HCT116 (cell line): ENCODE results near the gene HINT1. TPM values are rescaled to one million over a fixed set of nuclear protein-coding genes. Genes with fewer than 3 reads are reported as not detected.

ENCODE experiments used
- ATAC-seq: fragments of 200-7000 bp; cut with Tn5 transposase; 2 replicates; pipeline ENCODE4 v1.9.1; 2020; ENCODE audit warnings: mild to moderate bottlenecking, moderate library complexity
- BruUV-seq: library from RNA; stranded (reverse); fragments of 400-500 nt; replicated peaks from 2 replicates; lab custom pipeline; 2021; lab: Mats Ljungman, UMichigan
- CTCF ChIA-PET: fragments of 300-600 bp; sonication (Branson Sonifier 250); formaldehyde crosslinking; loops from one replicate; lab custom pipeline; 2021; ENCODE audit warnings: antibody characterized with exemption; lab: Charles Lee
- POLR2A ChIA-PET: fragments of 300-600, 350-600 bp; sonication (Branson Sonifier 250); formaldehyde crosslinking; loops from one replicate; lab custom pipeline; 2021; ENCODE audit warnings: antibody characterized with exemption; lab: Charles Lee
- RAD21 ChIA-PET, 2 experiments: fragments of 300-600 bp; sonication (Branson Sonifier 250); formaldehyde crosslinking; loops; one replicate each; lab custom pipeline; 2023; ENCODE audit warnings: low total read pairs in 2 of 2; ENCODE audit not compliant: uncharacterized antibody in 2 of 2, unreplicated experiment in 2 of 2, low non-redundant PET in 1 of 2; lab: Charles Lee
- DNase-seq: peaks from one replicate; pipeline ENCODE4 v3.0.0-alpha.2; 2010; ENCODE audit warnings: low read depth, low spot score
- H2AFZ ChIP-seq: fragments of 200-600 bp; shearing (Covaris generic), sonication (generic); 2 replicates; pipeline ENCODE4 v1.6.1; 2017; ENCODE audit warnings: low read depth, mixed run types, mixed read lengths, antibody characterized with exemption, low read length; ENCODE audit not compliant: poor library complexity, severe bottlenecking
- H3K27ac ChIP-seq: 2 replicates; pipeline ENCODE4 v1.5.1; 2012; ENCODE audit warnings: low read depth, low read length
- H3K27me3 ChIP-seq: fragments of 200-600 bp; sonication (generic); 2 replicates; pipeline ENCODE4 v1.6.1; 2016; ENCODE audit warnings: mixed run types, low read length, mixed read lengths; ENCODE audit not compliant: insufficient read depth
- H3K36me3 ChIP-seq, 2 experiments: fragments of 200-500 bp in 1 of 2; fragments of 200-600 bp in 1 of 2; sonication (Bioruptor generic) in 1 of 2; sonication (generic) in 1 of 2; 2 replicates each; pipeline versions ENCODE4 v1.5.1 to v1.6.1; 2014 to 2016; ENCODE audit warnings: low read length in 2 of 2, inconsistent platforms in 1 of 2, mixed read lengths in 1 of 2, mixed run types in 1 of 2; ENCODE audit not compliant: insufficient read depth in 2 of 2, control insufficient read depth in 1 of 2
- H3K4me1 ChIP-seq, 2 experiments: fragments of 200-600 bp in 1 of 2; sonication (generic) in 1 of 2; 2 replicates each; pipeline versions ENCODE4 v1.5.1 to v1.6.1; 2012 to 2017; ENCODE audit warnings: low read length in 2 of 2, inconsistent platforms in 1 of 2, mild to moderate bottlenecking in 1 of 2, mixed read lengths in 1 of 2, mixed run types in 1 of 2, moderate library complexity in 1 of 2; ENCODE audit not compliant: insufficient read depth in 2 of 2, control insufficient read depth in 1 of 2
- H3K4me2 ChIP-seq: fragments of 200-600 bp; sonication (generic); 2 replicates; pipeline ENCODE4 v1.6.1; 2017; ENCODE audit warnings: mixed run types, low read length, mixed read lengths
- H3K4me3 ChIP-seq, 2 experiments: fragments of 200-600 bp in 1 of 2; sonication (generic) in 1 of 2; replicated peaks in 1 of 2; 2 replicates each; pipeline ENCODE4 v1.5.1; 2011 to 2016; ENCODE audit warnings: low read length in 2 of 2, control low read depth in 1 of 2, low read depth in 1 of 2, mild to moderate bottlenecking in 1 of 2, mixed read lengths in 1 of 2, mixed run types in 1 of 2
- H3K79me2 ChIP-seq: fragments of 200-600 bp; sonication (generic); 2 replicates; pipeline ENCODE4 v1.6.1; 2017; ENCODE audit warnings: mild to moderate bottlenecking, mixed run types, low read length, moderate library complexity, mixed read lengths; ENCODE audit not compliant: insufficient read depth
- H3K9ac ChIP-seq: fragments of 200-600 bp; sonication (generic); 2 replicates; pipeline ENCODE4 v1.6.1; 2016; ENCODE audit warnings: low read length, mixed read lengths
- H3K9me2 ChIP-seq: fragments of 200-600 bp; sonication (generic), shearing (Covaris generic); 2 replicates; pipeline ENCODE4 v1.6.1; 2017; ENCODE audit warnings: mixed run types, mild to moderate bottlenecking, moderate library complexity; ENCODE audit not compliant: insufficient read depth
- H3K9me3 ChIP-seq, 2 experiments: fragments of 200-500 bp in 1 of 2; fragments of 200-600 bp in 1 of 2; sonication (Bioruptor generic) in 1 of 2; sonication (generic) in 1 of 2; 2 replicates each; pipeline ENCODE4 v1.6.1; 2014 to 2017; ENCODE audit warnings: low read length in 2 of 2, mixed read lengths in 2 of 2, inconsistent platforms in 1 of 2, low read depth in 1 of 2, mild to moderate bottlenecking in 1 of 2, mixed run types in 1 of 2, moderate library complexity in 1 of 2; ENCODE audit not compliant: control insufficient read depth in 1 of 2, insufficient read depth in 1 of 2
- H4K20me1 ChIP-seq: fragments of 200-600 bp; sonication (generic), shearing (Covaris generic); 2 replicates; pipeline ENCODE4 v1.6.1; 2017; ENCODE audit warnings: mixed run types, mild to moderate bottlenecking, moderate library complexity; ENCODE audit not compliant: insufficient read depth
- CTCF ChIP-seq, 3 experiments: fragments of 200-600 bp in 1 of 3; sonication (generic) in 1 of 3; IDR thresholded peaks in 2 of 3; conservative IDR thresholded peaks in 1 of 3; 2 replicates each; pipeline ENCODE4 v1.5.1; 2012 to 2017; ENCODE audit warnings: low read depth in 2 of 3, low read length in 2 of 3, antibody characterized with exemption in 1 of 3, borderline replicate concordance in 1 of 3, control low read depth in 1 of 3, mild to moderate bottlenecking in 1 of 3, mixed read lengths in 1 of 3, mixed run types in 1 of 3, moderate library complexity in 1 of 3; ENCODE audit not compliant: insufficient read depth in 1 of 3
- JUND ChIP-seq: IDR thresholded peaks from 2 replicates; pipeline ENCODE4 v1.6.1; 2012
- REST ChIP-seq: IDR thresholded peaks from 2 replicates; pipeline ENCODE4 v1.6.1; 2012; ENCODE audit warnings: low read depth
- TCF7L2 ChIP-seq: IDR thresholded peaks from 2 replicates; pipeline ENCODE4 v1.7.0; 2011; ENCODE audit warnings: borderline replicate concordance, inconsistent platforms; ENCODE audit not compliant: insufficient read depth, insufficient read length; ENCODE audit errors: extremely low read depth
- YY1 ChIP-seq: IDR thresholded peaks from 2 replicates; pipeline ENCODE4 v1.6.1; 2011; ENCODE audit warnings: low read length, low read depth, moderate library complexity, mild to moderate bottlenecking; ENCODE audit not compliant: insufficient replicate concordance; ENCODE audit errors: extremely low read depth
- intact Hi-C: fragments of 100-400 bp; cut with micrococcal nuclease; formaldehyde crosslinking; loops from 2 replicates; pipeline ENCODE4 v1.10.0; 2022
- total RNA-seq: library from RNA; stranded (reverse); gene quantifications from one replicate; pipeline ENCODE4 v1.2.1, GENCODE V29; 2021; ENCODE audit not compliant: unreplicated experiment
- TF ChIP-seq, protein P1 (sequence below): IDR thresholded peaks from 2 replicates; pipeline ENCODE4 v1.6.1; 2011; ENCODE audit warnings: mild to moderate bottlenecking, low read length, moderate library complexity; ENCODE audit not compliant: insufficient replicate concordance; ENCODE audit errors: extremely low read depth

The HINT1 gene
- total RNA-seq, 1 experiment from 2014 or later, result 222 TPM

GRCh38 chr5:131214609-131215227 is 49.7 kb upstream of the HINT1 start:
- H4K20me1 ChIP-seq, result no peaks in the 10 kb centered on the region
- no peak for DNase-seq
- intact Hi-C loops, result no loop called here
- ChIA-PET POLR2A (no interaction called here), CTCF (no interaction called here), RAD21 (no interaction called here)
- no peaks in the 10 kb centered on the region for H3K4me1 ChIP-seq
- no peaks in the 10 kb centered on the region for H3K79me2 ChIP-seq
- H2AFZ ChIP-seq, result no peak overlapping the region
- no peak overlapping the region for H3K9ac ChIP-seq
- H3K9me3 ChIP-seq, result no peaks in the 10 kb centered on the region
- H3K27ac ChIP-seq, result no peak overlapping the region
- H3K9me2 ChIP-seq, result no peaks in the 10 kb centered on the region
- H3K36me3 ChIP-seq, result no peaks in the 10 kb centered on the region
- no TSS peak for BruUV-seq
- no peaks in the 10 kb centered on the region for H3K27me3 ChIP-seq
- TF ChIP-seq YY1 (no peak), TCF7L2 (no peak), REST (no peak), JUND (no peak), CTCF (IDR thresholded peaks at IDR 0.05 in 2 of 3, conservative IDR thresholded peaks at IDR 0.05 in 1 of 3; ENCODE audit: borderline replicate concordance in 1 of 3, insufficient read depth in 1 of 3, low read depth in 2 of 3, low read length in 2 of 3) (no peak)
- TF ChIP-seq, protein P1, sequence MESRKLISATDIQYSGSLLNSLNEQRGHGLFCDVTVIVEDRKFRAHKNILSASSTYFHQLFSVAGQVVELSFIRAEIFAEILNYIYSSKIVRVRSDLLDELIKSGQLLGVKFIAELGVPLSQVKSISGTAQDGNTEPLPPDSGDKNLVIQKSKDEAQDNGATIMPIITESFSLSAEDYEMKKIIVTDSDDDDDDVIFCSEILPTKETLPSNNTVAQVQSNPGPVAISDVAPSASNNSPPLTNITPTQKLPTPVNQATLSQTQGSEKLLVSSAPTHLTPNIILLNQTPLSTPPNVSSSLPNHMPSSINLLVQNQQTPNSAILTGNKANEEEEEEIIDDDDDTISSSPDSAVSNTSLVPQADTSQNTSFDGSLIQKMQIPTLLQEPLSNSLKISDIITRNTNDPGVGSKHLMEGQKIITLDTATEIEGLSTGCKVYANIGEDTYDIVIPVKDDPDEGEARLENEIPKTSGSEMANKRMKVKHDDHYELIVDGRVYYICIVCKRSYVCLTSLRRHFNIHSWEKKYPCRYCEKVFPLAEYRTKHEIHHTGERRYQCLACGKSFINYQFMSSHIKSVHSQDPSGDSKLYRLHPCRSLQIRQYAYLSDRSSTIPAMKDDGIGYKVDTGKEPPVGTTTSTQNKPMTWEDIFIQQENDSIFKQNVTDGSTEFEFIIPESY, result no peak
- H3K4me3 ChIP-seq, result no peak overlapping the region
- H3K4me2 ChIP-seq, result no peak overlapping the region
- ATAC-seq, result no peak
